ENCODE data around the gene FBN1. TPM values are rescaled to one million over a fixed set of nuclear protein-coding genes. Genes with fewer than 3 reads are reported as not detected.

Gene FBN1
- total RNA-seq, 2 donors from 2014 or later, result 5.5 to 5.9 TPM

GRCh38 chr15:48426044-48426443, 219.5 kb downstream of the FBN1 start:
- Histone ChIP-seq H3K27ac (ENCODE audit: low read depth, low read length) (no peak overlapping the region), H3K9ac (ENCODE audit: extremely low read depth, low read length, poor library complexity, severe bottlenecking) (no peak overlapping the region), H3K9me3 (ENCODE audit: control insufficient read depth, low read length) (no peaks in the 10 kb centered on the region), H3K27me3 (ENCODE audit: control insufficient read depth, insufficient read depth, low read length, poor library complexity, severe bottlenecking) (no peaks in the 10 kb centered on the region), H3K36me3 (ENCODE audit: control insufficient read depth, insufficient read depth, low read length) (peaks cover 4% of the 10 kb centered on the region), H3K4me3 (ENCODE audit: low read length) (no peak overlapping the region), H3K4me1 (ENCODE audit: control insufficient read depth, insufficient read depth, low read length) (no peaks in the 10 kb centered on the region)
- Mint-ChIP-seq H3K36me3 (ENCODE audit: low read depth) (no peaks in the 10 kb centered on the region), H3K9me3 (no peaks in the 10 kb centered on the region), H3K4me1 (peaks cover 15% of the 10 kb centered on the region), H3K27me3 (ENCODE audit: insufficient read depth) (no peaks in the 10 kb centered on the region), H3K4me3 (no peak overlapping the region), H3K27ac (no peak overlapping the region)
- DNase-seq, result no peak
- no peak for TF ChIP-seq CTCF (conservative IDR thresholded peaks at IDR 0.05)

- no peaks in the 10 kb centered on the region for H3K36me3 Mint-ChIP-seq (ENCODE audit: low read depth)
- Histone ChIP-seq H3K4me3 (ENCODE audit: low read length) (no peak overlapping the region), H3K36me3 (ENCODE audit: control insufficient read depth, insufficient read depth, low read length) (peaks cover 12% of the 10 kb centered on the region), H3K9me3 (ENCODE audit: control insufficient read depth, low read length) (no peaks in the 10 kb centered on the region), H3K4me1 (ENCODE audit: control insufficient read depth, insufficient read depth, low read length) (no peaks in the 10 kb centered on the region), H3K27ac (ENCODE audit: low read depth, low read length) (no peak overlapping the region), H3K9ac (ENCODE audit: extremely low read depth, low read length, poor library complexity, severe bottlenecking) (no peak overlapping the region), H3K27me3 (ENCODE audit: control insufficient read depth, insufficient read depth, low read length, poor library complexity, severe bottlenecking) (no peaks in the 10 kb centered on the region)
- no peaks in the 10 kb centered on the region for H3K27me3 Mint-ChIP-seq (ENCODE audit: insufficient read depth)
- TF ChIP-seq CTCF (conservative IDR thresholded peaks at IDR 0.05), result no peak
- no peaks in the 10 kb centered on the region for H3K9me3 Mint-ChIP-seq
- no peak overlapping the region for H3K27ac Mint-ChIP-seq
- DNase-seq, result no peak
- 92 to 100% methylated on average over 2 of the region's 2 CpGs for WGBS, 2 experiments (ENCODE audit: insufficient coverage in 1 of 2, insufficient read length in 1 of 2)
- H3K4me1 Mint-ChIP-seq, result peaks cover 15% of the 10 kb centered on the region
- H3K4me3 Mint-ChIP-seq, result no peak overlapping the region
These were observed 220.5 kb downstream of the FBN1 start for GRCh38 chr15:48425051-48425450.

GRCh38 chr15:48423896-48424475, 221.5 kb downstream of the FBN1 start:
- Histone ChIP-seq H3K9ac (ENCODE audit: extremely low read depth, low read length, poor library complexity, severe bottlenecking) (no peak overlapping the region), H3K36me3 (ENCODE audit: control insufficient read depth, insufficient read depth, low read length) (peaks cover 16% of the 10 kb centered on the region), H3K4me3 (ENCODE audit: low read length) (no peak overlapping the region), H3K4me1 (ENCODE audit: control insufficient read depth, insufficient read depth, low read length) (no peaks in the 10 kb centered on the region), H3K27ac (ENCODE audit: low read depth, low read length) (no peak overlapping the region), H3K27me3 (ENCODE audit: control insufficient read depth, insufficient read depth, low read length, poor library complexity, severe bottlenecking) (no peaks in the 10 kb centered on the region), H3K9me3 (ENCODE audit: control insufficient read depth, low read length) (no peaks in the 10 kb centered on the region)
- Mint-ChIP-seq H3K4me1 (peaks cover 15% of the 10 kb centered on the region), H3K9me3 (no peaks in the 10 kb centered on the region), H3K36me3 (ENCODE audit: low read depth) (no peaks in the 10 kb centered on the region), H3K4me3 (no peak overlapping the region), H3K27ac (no peak overlapping the region), H3K27me3 (ENCODE audit: insufficient read depth) (no peaks in the 10 kb centered on the region)
- 80 to 91% methylated on average over 1 to 2 of the region's 2 CpGs for WGBS, 2 experiments (ENCODE audit: insufficient coverage in 1 of 2, insufficient read length in 1 of 2)
- no peak for DNase-seq
- no peak for TF ChIP-seq CTCF (conservative IDR thresholded peaks at IDR 0.05)
